Thyroid gland (tissue), 4 donors: ENCODE data around the gene LATS1. TPM values are rescaled to one million over a fixed set of nuclear protein-coding genes. Genes with fewer than 3 reads are reported as not detected.
"Not testable (repeated sequence)": the region's sequence is repeated elsewhere in the genome, so short reads cannot be mapped to it uniquely, and the experiment has no call there.

Source experiments
- DNase-seq, 2 donors: peaks; one replicate each; pipeline ENCODE4 v3.0.0-alpha.2; 2019
- H3K27ac ChIP-seq, 3 donors: fragments of 200-600 bp; sonication (generic); 1 replicate in 2 of 3; 2 replicates in 1 of 3; pipeline ENCODE4 v1.5.1; 2016 to 2019; ENCODE audit warnings: mild to moderate bottlenecking in 1 of 3, moderate library complexity in 1 of 3
- H3K27me3 ChIP-seq: fragments of 200-600 bp; sonication (generic); one replicate; pipeline ENCODE4 v1.5.1; 2019
- H3K36me3 ChIP-seq, 2 donors: fragments of 200-600 bp; sonication (generic); one replicate each; pipeline ENCODE4 v1.5.1; 2016 to 2019
- H3K4me1 ChIP-seq, 2 donors: fragments of 200-600 bp; sonication (generic); one replicate each; pipeline ENCODE4 v1.5.1; 2017 to 2019
- H3K4me3 ChIP-seq, 3 donors: fragments of 200-600 bp; sonication (generic); replicated peaks in 1 of 3; 1 replicate in 2 of 3; 2 replicates in 1 of 3; pipeline ENCODE4 v1.5.1; 2016; ENCODE audit warnings: mild to moderate bottlenecking in 1 of 3
- H3K9me3 ChIP-seq: fragments of 200-600 bp; sonication (generic); one replicate; pipeline ENCODE4 v1.5.1; 2017
- POLR2A ChIP-seq, 2 donors: fragments of 450-650 bp; IDR thresholded peaks; one replicate each; pipeline ENCODE4 v1.6.1; 2017; ENCODE audit warnings: antibody characterized with exemption in 2 of 2, mild to moderate bottlenecking in 2 of 2, moderate library complexity in 1 of 2
- WGBS, 2 donors: methylation state at CpG; one replicate each; pipeline ENCODE4 v1.1.5; 2017; 5-methylcytosine and 5-hydroxymethylcytosine counted together
- intact Hi-C: fragments of 100-400 bp; cut with DNase I; formaldehyde crosslinking; loops from one replicate; pipeline ENCODE4 v1.15.1; 2023
- total RNA-seq, 4 donors: library from RNA; depleted of rRNA; stranded (reverse); fragments of >200 nt; gene quantifications; one replicate each; pipeline ENCODE4 v1.2.3, GENCODE V29; 2016
- TF ChIP-seq, protein P1 (sequence below), 6 experiments: fragments of 200-600 bp in 3 of 6; fragments of 450-650 bp in 3 of 6; sonication (generic) in 3 of 6; IDR thresholded peaks; one replicate each; pipeline ENCODE4 v1.5.1; 2016 to 2019; ENCODE audit warnings: antibody characterized with exemption in 6 of 6, mild to moderate bottlenecking in 2 of 6, inconsistent platforms in 1 of 6, moderate library complexity in 1 of 6

LATS1 gene
- total RNA-seq, 4 donors from 2014 or later, result 25.7 to 32.2 (median 30.0) TPM

DNA sequence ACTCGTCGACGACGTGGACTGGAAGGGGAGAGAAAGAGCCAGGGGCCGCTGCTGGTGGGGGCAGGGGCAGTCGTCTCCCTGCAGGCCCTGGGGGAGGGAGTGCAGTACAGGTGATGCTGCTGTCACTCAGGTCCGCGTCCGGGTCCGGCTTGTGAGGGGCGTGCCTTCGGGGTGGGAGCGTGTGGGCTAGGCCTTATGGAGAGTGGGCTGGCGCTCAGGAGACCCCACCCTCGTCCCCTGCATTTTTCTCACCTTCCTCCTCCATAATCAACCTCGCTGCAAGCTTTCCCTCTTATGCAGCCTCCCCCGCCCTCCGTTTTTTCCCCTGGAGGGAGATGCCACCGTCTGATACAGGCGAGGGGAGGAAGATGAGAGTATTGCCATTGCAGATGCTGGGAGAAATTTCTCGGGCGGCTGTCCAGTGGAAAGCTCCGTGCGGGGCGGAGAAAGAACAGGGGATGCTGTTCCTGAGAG, 32.3 kb upstream of the LATS1 start:
- TF ChIP-seq, protein P1, sequence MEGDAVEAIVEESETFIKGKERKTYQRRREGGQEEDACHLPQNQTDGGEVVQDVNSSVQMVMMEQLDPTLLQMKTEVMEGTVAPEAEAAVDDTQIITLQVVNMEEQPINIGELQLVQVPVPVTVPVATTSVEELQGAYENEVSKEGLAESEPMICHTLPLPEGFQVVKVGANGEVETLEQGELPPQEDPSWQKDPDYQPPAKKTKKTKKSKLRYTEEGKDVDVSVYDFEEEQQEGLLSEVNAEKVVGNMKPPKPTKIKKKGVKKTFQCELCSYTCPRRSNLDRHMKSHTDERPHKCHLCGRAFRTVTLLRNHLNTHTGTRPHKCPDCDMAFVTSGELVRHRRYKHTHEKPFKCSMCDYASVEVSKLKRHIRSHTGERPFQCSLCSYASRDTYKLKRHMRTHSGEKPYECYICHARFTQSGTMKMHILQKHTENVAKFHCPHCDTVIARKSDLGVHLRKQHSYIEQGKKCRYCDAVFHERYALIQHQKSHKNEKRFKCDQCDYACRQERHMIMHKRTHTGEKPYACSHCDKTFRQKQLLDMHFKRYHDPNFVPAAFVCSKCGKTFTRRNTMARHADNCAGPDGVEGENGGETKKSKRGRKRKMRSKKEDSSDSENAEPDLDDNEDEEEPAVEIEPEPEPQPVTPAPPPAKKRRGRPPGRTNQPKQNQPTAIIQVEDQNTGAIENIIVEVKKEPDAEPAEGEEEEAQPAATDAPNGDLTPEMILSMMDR (IDR thresholded peaks at IDR 0.05), result no peak
- TF ChIP-seq POLR2A (IDR thresholded peaks at IDR 0.05), result no peak
- intact Hi-C loops, result no loop called here
- Histone ChIP-seq H3K27ac (peak overlapping the region in 2 of 3 donors; percentile 81 to 89), H3K27me3 (no peaks in the 10 kb centered on the region), H3K4me3 (peak overlapping the region; percentile 80 to 99 (median 94)), H3K9me3 (no peaks in the 10 kb centered on the region), H3K4me1 (peaks cover 31 to 45% of the 10 kb centered on the region in 2 donors), H3K36me3 (no peaks in the 10 kb centered on the region)
- WGBS, 2 donors, result 1 to 2% methylated on average over 19 to 20 of the region's 25 CpGs
- peak; percentile 48 to 51 for DNase-seq

DNA sequence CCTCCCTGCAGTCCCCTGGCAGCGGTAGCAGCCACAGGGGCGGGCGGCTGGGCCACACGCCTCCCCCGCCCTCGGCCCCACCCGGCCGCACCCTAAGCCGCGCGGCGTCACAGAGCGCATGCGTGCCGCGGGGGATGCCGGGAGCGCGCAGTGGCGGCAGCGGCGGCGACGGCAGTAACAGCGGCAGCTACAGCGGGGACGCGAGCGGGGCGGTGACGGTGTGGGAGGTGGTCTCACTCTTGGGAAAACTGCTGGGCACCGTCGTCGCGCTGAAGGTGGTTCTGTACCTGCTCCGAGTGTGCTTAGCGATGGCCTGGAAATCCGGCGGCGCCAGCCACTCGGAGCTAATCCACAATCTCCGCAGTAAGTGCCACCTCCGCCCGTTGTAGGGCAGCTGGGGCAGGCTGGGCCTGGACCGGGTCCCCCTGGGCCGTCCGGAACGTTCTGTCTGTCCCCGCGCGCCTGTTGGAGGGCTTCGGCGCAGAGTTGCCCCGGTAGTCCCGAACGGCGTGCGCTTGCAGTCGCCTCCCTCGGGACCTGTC, 31.8 kb upstream of the LATS1 start, which contains the start of gene PCMT1:
Gene PCMT1, plus strand, starts transcription at position 148 of the 542 bp plus-strand sequence. Its CDS starts 161 bp downstream, at position 309.
- H3K4me1 ChIP-seq, result peaks cover 30 to 45% of the 10 kb centered on the region in 2 donors
- TF ChIP-seq POLR2A (IDR thresholded peaks at IDR 0.05), result peak in 1 of 2 donors; percentile 83
- TF ChIP-seq, protein P1 (IDR thresholded peaks at IDR 0.05), result peak in 1 of 6 experiments; percentile 10
- H3K36me3 ChIP-seq, result no peaks in the 10 kb centered on the region
- DNase-seq, result peak; percentile 89
- WGBS, 2 donors, result 0% methylated on average over 2 of the region's 60 CpGs; no CpG with 5 or more reads in 1 of the 2 donors
- peak within 1 kb of the TSS; percentile 76 to 89 (median 81) for H3K27ac ChIP-seq
- no peaks in the 10 kb centered on the region for H3K9me3 ChIP-seq
- H3K4me3 ChIP-seq, result peak within 1 kb of the TSS; percentile 80 to 99 (median 94)
- intact Hi-C loops, result no loop called here
- no peaks in the 10 kb centered on the region for H3K27me3 ChIP-seq

GRCh38 chr6:149749082-149749593, 31.2 kb upstream of the LATS1 start:
- H3K9me3 ChIP-seq, DNase-seq, H3K36me3 ChIP-seq, intact Hi-C loops, H3K27me3 ChIP-seq: not testable (repeated sequence)
- Histone ChIP-seq H3K4me1 (peaks cover 28 to 42% of the 10 kb centered on the region in 2 donors), H3K27ac (peak overlapping the region; percentile 76 to 89 (median 81)), H3K4me3 (peak overlapping the region; percentile 80 to 99 (median 94))
- WGBS, 2 donors, result 0% methylated on average over 1 of the region's 38 CpGs; no CpG with 5 or more reads in 1 of the 2 donors

DNA sequence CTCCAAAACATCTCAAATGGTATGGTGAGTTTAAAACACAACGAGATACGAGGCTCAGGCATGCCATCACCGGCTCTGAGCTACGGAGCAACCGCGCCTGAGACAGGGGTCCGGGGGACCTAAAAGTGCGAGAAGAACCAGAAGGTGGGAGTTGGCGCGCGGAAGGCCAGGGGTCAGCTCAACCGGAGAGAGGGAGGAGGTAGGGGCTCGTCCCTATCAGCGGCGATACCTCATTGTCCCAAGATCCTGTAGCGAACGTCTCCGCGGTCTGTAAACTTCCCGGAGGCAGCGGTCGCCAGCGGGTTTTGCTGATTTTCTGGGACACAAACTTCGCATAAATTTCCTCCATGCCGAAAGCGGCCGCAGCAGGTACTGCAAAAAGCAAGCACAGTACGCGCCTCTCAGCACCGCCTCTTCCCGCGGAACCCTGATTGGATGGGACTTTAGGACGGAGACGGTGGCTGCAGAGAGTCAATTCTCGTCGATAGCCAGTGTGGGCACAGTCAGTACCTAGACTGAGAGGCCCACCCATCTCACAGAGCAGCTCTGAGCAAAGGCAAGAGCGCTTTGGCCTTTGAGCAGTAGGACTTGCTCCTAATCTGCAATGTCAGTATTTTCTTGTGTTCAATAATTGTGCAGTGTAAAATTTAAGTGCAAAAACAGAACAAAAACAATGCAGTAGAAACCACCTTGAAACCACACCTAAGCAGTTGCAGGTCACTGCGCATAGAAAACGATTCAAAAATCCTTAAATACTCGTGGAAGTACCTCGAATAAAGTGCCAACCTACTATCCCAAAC, 28.4 kb upstream of the LATS1 start, which contains the start of gene NUP43:
Gene NUP43, minus strand, starts transcription at position 383 of the 800 bp plus-strand sequence. Its CDS starts 34 bp downstream, at position 349.
- TF ChIP-seq POLR2A (IDR thresholded peaks at IDR 0.05), result peak in 1 of 2 donors; percentile 59
- TF ChIP-seq, protein P1 (IDR thresholded peaks at IDR 0.05), result peak in 5 of 6 experiments; percentile 51 to 76 (median 64)
- peaks cover 3 to 11% of the 10 kb centered on the region in 2 donors for H3K36me3 ChIP-seq
- H3K27ac ChIP-seq, result peak within 1 kb of the TSS in 2 of 3 donors; percentile 51 to 55
- peaks cover 20 to 25% of the 10 kb centered on the region in 2 donors for H3K4me1 ChIP-seq
- DNase-seq, result peak; percentile 91 to 95
- H3K4me3 ChIP-seq, result peak within 1 kb of the TSS; percentile 42 to 66 (median 63)
- no peaks in the 10 kb centered on the region for H3K27me3 ChIP-seq
- intact Hi-C loops, result no loop called here
- WGBS, 2 donors, result 5 to 6% methylated on average over 38 to 41 of the region's 41 CpGs
- H3K9me3 ChIP-seq, result no peaks in the 10 kb centered on the region

DNA sequence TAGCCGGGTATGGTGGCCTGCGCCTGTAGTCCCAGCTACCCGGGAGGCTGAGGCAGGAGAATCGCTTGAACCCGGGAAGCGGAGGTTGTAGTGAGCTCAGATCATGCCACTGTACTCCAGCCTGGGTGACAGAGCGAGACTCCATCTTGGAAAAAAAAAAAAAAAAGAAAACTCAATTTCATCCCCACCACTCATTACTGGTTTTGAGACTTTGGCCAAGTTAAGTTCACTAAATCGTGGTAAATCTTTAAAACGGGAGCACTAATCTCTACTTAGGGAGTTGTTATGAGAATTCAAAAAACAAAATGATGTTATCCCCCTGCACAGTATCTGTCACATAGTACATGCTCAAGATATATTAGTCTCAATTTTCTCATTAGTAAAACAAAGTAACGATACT, 27.4 kb upstream of the LATS1 start:
- H3K9me3 ChIP-seq, DNase-seq, H3K4me3 ChIP-seq, H3K27ac ChIP-seq, H3K27me3 ChIP-seq, intact Hi-C loops: not testable (repeated sequence)
- 80 to 81% methylated on average over 10 of the region's 10 CpGs for WGBS, 2 donors
- H3K4me1 ChIP-seq, result peaks cover 12 to 14% of the 10 kb centered on the region in 2 donors
- H3K36me3 ChIP-seq, result peaks cover 5 to 17% of the 10 kb centered on the region in 2 donors
